ENCODE results near the gene IMP3.

Gene IMP3

GRCh38 chr15:75672646-75673425 lies 32.8 kb upstream of the IMP3 start:
- DNase-seq = no peak

DNA sequence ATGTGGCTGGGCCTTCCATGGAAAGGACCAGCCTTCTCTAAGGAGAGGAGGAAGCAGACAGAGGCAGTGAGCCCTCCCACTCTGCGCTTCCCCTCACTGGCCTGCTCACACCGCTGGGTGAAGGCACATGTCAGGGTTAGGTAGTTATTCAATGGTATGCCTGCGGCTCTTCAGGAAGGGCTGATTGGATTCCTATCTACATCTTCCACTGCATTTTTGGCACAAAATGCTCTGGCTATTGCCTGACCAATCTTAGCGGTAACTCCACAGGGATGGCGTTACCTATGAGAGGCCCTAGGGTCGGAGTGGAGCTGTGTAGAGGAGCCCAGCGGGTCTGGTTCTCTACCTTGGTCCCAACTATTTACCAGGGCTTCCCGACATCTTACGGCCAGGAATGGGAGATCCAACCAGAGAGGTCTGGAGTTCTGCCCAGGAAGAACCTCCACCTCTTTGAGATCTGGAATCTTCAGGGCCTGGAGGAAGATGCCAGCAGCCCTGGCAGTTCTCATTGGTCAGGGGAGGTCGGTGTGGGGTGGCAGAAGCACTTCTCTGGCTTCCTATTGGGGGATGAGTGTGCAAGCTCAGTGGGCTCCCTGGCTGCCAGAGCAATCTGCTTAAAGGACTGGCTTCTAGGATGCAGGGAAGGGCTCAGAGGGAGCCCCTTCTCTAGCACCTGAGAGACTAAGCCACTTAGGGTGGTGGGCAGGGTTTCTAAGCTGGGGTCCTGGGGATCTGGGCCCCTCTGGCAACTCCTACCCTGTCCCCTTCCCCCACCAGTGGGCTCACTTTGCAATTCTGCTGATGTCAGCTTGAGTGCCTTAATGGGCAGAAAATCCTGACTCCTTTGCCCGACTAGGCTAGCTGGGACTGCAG lies 31.9 kb upstream of the IMP3 start:
- no peak for DNase-seq

- DNase-seq = no peak
Observed at GRCh38 chr15:75669879-75670212, 29.8 kb upstream of the IMP3 start.

- no peak for DNase-seq
Observed at GRCh38 chr15:75669191-75669878, 29.3 kb upstream of the IMP3 start.

- no peak for DNase-seq
Observed at GRCh38 chr15:75666823-75667501, 26.9 kb upstream of the IMP3 start.

GRCh38 chr15:75663931-75664421 lies 24.0 kb upstream of the IMP3 start:
- DNase-seq = no peak

- no peak for DNase-seq
Observed at GRCh38 chr15:75662823-75663519, 22.9 kb upstream of the IMP3 start.

GRCh38 chr15:75661756-75662140 lies 21.7 kb upstream of the IMP3 start:
- no peak for DNase-seq

- DNase-seq = no peak
Observed at GRCh38 chr15:75661100-75661755, 21.2 kb upstream of the IMP3 start.

DNA sequence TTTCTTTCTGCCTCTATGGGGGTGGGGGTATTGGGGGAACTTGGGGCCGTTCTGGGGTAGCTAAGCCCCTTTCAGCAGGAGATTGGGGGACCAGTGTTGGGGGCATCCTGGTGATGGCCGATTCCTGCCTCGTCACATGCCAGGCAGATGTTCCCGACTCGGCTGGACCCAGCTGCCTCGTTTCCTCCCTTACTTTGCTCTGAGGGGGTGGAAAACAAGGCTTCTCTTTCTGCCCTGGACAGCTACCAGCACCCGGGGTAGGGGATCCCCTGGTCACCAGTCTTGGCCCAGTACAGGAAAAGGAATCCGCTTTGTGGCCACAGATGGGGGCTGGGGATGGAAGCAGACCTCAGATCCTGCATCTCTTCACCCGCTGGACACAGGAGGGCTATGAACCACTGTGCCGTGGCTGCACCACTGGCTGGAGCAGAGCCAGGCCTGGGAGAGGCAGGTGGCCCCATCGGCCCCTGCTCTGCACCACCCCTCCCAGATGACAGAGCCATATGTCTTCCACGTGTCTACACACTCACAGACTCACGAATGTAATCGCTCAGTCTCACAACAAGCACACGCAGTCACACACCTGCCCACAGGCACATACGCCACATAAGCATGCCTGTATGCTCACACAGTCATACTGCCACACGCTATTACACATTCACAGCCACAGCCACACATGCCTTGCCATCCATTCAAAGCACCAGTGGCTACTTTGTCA lies 20.1 kb upstream of the IMP3 start:
- DNase-seq = no peak

GRCh38 chr15:75659141-75659771 lies 19.2 kb upstream of the IMP3 start:
- no peak for DNase-seq

GRCh38 chr15:75656813-75657212 lies 16.8 kb upstream of the IMP3 start:
- DNase-seq = no peak

- no peak for DNase-seq
Observed at GRCh38 chr15:75656331-75656730, 16.3 kb upstream of the IMP3 start.

DNA sequence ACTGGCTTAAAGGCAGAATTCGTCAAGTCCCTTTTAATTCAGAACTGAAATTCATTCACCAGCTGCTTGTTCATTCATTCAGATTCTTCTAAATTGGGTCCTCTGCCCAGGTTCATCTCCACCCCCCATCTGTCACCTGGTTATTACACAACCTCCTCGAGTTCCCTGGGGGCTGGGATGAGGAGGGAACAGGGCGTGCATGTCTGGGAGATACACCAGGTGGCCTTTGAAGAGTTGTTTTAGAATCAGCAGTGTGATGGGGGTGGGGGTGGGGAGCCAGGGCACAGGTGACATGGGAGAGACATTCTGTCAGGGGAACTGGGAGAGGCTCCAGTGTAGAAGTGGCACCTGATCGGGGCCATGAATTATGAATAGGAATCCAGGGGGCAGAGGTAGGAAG lies 15.9 kb upstream of the IMP3 start:
- DNase-seq = no peak

- DNase-seq = no peak
Observed at GRCh38 chr15:75654201-75654907, 14.3 kb upstream of the IMP3 start.

DNA sequence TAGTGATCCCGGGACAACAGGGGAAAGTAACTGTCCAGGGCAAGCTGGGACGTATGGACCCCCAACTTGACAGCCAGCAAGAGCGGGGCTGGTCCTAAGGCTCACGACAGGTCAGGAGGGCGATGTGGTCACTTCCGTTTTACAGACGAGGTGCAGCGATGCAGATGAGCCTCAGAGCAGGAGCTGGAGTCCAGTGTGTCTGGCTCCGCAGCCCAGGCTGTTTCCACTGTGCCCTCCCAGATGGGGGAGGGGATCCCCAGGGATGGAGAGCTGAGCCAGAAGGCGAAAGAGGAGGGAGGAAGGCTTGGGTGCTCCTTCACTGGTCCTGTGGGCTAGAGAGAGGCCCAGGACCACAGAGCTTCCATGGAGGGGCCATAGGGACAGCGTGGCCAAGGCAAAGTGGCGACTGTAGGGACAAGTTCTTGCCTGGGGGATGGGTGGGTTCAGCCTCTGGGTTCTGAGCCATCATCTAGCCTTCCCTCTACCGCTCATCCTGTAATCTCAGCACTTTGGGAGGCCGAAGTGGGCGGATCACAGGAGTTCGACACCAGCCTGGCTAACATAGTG lies 13.4 kb upstream of the IMP3 start:
- DNase-seq = no peak

DNA sequence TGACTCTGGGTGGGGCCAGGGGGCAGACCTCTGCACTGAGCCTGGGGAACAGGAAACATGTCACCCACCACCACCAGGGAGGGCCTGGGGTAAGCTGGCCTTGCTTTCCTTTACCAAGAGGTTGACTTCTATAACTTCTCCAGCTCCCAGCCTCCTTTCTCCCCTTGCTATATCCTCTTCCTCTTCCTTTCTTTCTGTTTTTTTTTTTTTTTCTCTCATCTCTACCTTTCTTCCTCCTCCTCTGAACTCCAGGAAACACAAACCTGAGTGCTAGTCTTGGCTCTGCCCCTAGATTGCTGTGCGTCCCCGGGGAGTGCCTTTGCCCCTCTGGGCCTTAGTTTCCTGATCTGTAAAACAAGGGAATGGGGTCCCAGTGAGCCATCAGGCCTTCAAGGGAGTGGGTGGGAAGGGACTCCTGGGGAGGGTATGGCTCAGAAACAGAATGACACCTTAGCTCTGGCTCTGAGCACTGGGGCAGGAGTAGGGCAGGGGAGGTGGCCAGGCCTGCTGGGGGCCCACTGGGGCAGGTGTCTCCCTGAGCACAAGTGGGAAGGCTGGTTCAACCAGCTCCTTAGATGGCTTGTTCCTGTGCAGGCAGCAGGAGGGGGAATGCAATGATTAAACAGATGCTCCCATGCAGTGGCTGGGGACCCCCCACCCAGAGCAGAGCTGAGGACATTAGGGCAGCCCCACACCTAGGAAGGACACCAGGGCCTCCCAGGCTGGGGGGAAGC lies 12.0 kb upstream of the IMP3 start:
- no peak for DNase-seq

DNA sequence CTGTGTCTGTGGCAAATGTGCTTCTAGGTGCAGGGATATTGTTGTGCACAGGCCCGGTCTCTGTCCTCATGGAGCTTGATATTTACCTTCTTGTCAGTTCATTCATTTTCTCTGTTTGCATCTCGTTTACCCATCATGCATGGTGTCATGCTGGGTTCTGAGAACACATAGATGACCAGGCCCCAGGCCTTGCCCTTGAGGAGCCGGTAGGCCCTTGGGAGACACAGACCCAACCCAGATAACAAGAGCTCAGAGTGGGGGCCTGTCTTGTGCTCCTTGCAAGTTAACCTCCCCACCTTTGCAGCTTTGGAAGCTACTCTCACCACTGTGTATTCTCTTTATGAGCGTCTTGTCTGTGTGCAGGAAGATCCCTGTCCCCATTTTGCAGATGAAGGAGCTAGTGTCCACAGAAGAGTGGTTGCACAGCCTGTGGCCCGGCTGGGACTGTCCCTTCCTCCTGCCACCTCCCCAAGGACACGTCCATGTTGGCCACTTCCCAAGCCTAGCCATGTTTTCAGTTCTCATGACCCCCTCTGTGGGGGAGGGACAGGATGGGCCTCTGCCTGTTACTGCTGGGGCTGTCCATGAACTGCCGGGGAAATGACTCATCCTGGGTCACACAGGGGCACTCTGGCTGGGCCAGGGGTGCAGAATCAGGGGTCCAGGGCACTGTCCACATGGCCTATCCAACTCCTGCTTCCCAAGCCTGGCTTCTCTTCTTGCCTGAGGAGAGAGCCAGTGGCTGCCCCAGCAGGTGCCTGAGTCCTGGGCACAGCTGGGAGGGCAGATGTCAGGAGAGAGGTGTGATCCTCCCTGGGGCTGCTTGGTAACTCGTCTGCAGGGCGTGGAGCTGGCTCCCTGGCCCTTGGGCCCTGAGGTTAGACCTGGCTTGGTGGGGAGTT lies 11.1 kb upstream of the IMP3 start:
- DNase-seq = no peak

Data from activated effector memory CD4-positive, alpha-beta T cell treated with anti-CD3 and anti-CD28 coated beads, Interleukin-2, amount 50 U/mL, for 16 hours (primary cell).